Lower leg skin (tissue), 3 donors: ENCODE measurements around the gene KAZN.

Experiments used
- POLR2A ChIP-seq, 2 donors: fragments of 450-650 bp; IDR thresholded peaks; one replicate each; pipeline ENCODE4 v1.6.1; 2016 to 2017; ENCODE audit warnings: antibody characterized with exemption in 2 of 2, mild to moderate bottlenecking in 1 of 2, moderate library complexity in 1 of 2
- TF ChIP-seq, protein P1 (sequence below), 3 donors: fragments of 450-650 bp; IDR thresholded peaks; one replicate each; pipeline ENCODE4 v1.5.1; 2016; ENCODE audit warnings: antibody characterized with exemption in 3 of 3, mild to moderate bottlenecking in 3 of 3, moderate library complexity in 2 of 3

GRCh38 chr1:14568716-14569355 lies 29.6 kb upstream of the KAZN start:
- TF ChIP-seq, protein P1, sequence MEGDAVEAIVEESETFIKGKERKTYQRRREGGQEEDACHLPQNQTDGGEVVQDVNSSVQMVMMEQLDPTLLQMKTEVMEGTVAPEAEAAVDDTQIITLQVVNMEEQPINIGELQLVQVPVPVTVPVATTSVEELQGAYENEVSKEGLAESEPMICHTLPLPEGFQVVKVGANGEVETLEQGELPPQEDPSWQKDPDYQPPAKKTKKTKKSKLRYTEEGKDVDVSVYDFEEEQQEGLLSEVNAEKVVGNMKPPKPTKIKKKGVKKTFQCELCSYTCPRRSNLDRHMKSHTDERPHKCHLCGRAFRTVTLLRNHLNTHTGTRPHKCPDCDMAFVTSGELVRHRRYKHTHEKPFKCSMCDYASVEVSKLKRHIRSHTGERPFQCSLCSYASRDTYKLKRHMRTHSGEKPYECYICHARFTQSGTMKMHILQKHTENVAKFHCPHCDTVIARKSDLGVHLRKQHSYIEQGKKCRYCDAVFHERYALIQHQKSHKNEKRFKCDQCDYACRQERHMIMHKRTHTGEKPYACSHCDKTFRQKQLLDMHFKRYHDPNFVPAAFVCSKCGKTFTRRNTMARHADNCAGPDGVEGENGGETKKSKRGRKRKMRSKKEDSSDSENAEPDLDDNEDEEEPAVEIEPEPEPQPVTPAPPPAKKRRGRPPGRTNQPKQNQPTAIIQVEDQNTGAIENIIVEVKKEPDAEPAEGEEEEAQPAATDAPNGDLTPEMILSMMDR (IDR thresholded peaks at IDR 0.05), result no peak
- TF ChIP-seq POLR2A (IDR thresholded peaks at IDR 0.05), result no peak
